VCaP (cell line): ENCODE results near the gene EFNA1.
"Not testable (repeated sequence)": the region's sequence is repeated elsewhere in the genome, so short reads cannot be mapped to it uniquely, and the experiment has no call there.

Experiments used
- H3K27ac ChIP-seq: fragments of 450-650 bp; 2 replicates; pipeline ENCODE4 v1.5.1; 2017
- TF ChIP-seq, protein P1 (sequence below): fragments of 450-650 bp; conservative IDR thresholded peaks from 2 replicates; pipeline ENCODE4 v1.5.1; 2017; ENCODE audit warnings: mild to moderate bottlenecking, moderate library complexity

The EFNA1 gene

DNA sequence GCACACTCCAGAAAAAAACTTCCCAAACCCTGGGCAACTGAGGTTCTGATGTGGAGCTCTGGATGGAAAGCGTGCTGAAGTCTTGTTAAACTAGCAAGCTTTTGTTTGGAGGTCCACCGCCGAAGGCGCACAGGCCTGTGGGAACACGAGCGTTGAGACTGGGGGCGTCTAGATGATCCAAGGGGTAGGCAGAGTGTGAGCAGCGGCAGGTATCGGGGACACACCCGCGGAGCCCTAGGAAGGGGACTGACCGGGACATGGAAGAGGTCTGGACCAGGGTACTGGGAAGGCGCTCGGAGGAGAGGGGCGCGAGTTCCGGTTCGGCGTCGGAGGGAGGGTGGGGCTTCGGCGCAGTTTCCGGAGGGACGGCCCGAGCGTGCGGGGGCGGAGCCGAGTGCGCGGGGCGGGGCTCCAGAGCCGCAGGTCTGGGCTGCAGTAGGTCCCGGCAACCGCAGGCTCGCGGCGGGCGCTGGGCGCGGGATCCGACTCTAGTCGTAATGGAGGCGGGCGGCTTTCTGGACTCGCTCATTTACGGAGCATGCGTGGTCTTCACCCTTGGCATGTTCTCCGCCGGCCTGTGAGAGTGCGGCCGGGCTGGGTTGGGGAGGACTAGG lies 7.8 kb downstream of the EFNA1 start, which contains the start of gene SLC50A1:
SLC50A1 (plus strand) TSS at position 438 of the 614 bp plus-strand sequence; CDS start at position 498, 60 bp downstream.
- TF ChIP-seq, protein P1, sequence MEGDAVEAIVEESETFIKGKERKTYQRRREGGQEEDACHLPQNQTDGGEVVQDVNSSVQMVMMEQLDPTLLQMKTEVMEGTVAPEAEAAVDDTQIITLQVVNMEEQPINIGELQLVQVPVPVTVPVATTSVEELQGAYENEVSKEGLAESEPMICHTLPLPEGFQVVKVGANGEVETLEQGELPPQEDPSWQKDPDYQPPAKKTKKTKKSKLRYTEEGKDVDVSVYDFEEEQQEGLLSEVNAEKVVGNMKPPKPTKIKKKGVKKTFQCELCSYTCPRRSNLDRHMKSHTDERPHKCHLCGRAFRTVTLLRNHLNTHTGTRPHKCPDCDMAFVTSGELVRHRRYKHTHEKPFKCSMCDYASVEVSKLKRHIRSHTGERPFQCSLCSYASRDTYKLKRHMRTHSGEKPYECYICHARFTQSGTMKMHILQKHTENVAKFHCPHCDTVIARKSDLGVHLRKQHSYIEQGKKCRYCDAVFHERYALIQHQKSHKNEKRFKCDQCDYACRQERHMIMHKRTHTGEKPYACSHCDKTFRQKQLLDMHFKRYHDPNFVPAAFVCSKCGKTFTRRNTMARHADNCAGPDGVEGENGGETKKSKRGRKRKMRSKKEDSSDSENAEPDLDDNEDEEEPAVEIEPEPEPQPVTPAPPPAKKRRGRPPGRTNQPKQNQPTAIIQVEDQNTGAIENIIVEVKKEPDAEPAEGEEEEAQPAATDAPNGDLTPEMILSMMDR: peak; percentile 40; the same call in 1 of the 2 replicates
- H3K27ac ChIP-seq: peak within 1 kb of the TSS; percentile 100

DNA sequence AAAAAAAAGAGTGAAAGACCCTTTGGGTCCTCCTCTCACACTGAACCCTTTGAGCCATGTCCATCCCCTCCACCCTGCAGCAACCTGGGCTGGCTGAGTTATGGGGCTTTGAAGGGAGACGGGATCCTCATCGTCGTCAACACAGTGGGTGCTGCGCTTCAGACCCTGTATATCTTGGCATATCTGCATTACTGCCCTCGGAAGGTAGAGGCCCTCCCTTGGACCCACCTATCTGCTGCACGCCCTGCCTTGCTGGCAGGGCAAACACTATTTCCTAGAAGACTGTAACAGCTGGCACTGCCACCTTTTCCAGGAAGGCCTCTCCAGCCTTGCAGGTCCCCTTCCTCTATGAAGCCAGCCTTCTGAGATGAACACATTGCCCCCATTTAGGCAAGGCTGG lies 9.1 kb downstream of the EFNA1 start:
- TF ChIP-seq, protein P1: no peak
- H3K27ac ChIP-seq: peak overlapping the region; percentile 100

DNA sequence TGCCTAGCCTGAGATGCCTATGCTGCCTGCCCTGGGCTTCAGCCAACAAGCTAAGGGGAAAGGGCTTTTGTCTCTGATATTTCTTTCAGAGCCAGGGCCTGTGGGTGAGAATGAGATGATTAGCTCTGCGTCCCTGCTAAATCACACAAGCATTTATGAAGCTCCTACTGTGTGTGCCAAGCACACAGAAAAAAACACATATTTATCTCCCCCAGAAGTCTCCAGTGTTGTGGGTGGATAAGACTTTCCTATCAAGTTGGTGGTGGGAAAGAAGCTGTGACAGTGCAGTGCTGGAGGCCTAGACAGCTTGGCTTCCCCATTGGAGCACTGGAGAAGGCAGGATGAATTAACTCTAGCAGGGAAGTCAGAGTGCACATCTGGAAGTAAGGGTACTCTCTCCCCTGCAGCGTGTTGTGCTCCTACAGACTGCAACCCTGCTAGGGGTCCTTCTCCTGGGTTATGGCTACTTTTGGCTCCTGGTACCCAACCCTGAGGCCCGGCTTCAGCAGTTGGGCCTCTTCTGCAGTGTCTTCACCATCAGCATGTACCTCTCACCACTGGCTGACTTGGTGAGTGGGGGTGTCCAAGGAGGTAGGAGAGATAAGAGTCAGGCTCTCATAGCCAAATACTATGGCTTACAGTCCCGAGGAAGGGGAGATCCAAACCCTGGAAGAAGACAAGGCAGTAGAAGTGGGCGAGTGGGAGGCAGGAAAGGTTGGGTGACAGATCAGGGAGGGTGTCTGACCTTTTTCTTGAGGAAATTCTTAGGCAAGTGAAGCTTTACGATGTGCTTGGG lies 9.7 kb downstream of the EFNA1 start:
- peak overlapping the region; percentile 100 for H3K27ac ChIP-seq
- TF ChIP-seq, protein P1: no peak

DNA sequence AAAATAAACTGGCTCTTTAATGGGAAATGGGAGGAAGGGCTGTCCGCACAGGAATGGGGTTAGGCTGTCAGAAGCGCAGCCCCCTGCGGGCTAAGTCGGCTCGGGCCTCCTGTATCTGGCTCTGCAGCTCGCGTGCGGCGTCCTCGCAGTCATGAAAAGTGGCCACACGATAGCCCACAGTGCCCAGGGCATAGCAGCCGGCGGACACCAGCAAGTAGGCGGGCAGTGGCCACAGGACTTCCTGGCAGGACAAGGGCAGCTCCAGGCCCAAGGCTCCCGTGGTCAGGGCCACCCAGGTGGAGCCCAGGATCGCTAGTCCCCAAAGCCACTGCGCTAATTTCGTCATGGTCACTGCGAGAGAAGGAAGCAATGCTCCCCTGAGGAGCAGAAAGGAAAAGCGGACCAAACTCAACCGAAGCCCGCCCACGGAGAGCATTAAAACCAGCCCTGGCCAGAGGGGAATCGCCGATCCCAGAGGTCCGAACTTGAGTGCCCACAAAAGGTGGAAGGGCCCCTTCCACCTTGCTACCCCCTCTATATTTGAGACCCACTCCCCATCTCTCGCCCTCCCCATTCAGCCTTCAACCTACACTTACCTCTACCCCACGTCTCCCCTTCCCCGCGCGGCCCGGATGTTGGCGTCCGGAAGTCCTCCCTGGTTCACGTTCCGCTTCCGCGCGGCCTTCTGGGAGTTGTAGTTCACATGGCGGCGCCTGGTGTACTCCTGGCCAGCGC lies 12.4 kb downstream of the EFNA1 start, which contains the start of gene DPM3:
DPM3 (minus strand) TSS at position 637 of the 735 bp plus-strand sequence; CDS start at position 346, 291 bp downstream.
- peak within 1 kb of the TSS; percentile 88 for H3K27ac ChIP-seq
- TF ChIP-seq, protein P1: no peak

DNA sequence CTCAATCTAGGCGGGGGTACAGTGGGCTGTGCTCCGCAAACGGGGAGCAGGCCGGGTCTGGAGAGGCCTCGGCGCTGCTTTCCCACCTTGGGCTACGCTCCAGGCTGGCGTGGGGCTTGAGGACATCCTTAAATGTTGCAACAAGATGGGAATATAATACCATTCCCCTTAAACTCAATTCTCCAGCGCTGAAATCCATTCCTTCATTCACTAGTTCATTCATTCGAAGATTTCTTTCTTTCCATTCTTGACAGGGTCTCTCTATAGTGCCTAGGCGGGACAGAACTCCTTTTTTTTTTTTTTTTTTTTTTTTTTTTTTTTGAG lies 12.9 kb downstream of the EFNA1 start:
- H3K27ac ChIP-seq: peak overlapping the region; percentile 88

DNA sequence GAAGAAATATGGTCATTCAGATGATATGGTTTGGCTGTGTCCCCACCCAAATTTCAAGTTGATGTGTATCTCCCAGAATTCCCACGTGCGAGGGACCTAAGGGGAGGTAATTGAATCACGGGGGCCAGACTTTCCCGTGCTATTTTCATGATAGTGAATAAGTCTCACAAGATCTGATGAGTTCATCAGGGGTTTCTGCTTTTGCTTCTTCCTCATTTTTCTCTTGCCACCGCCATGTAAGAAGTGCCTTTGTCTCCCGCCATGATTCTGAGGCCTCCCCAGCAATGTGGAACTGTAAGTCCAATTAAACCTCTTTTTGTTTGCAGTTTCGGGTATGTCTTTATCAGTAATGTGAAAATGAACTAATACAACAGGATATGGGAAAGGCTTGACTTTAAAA lies 14.1 kb downstream of the EFNA1 start:
- TF ChIP-seq, protein P1: no peak
- H3K27ac ChIP-seq: no peak overlapping the region

More for the DNA sequence above, 12.9 kb downstream of the EFNA1 start:
- TF ChIP-seq, protein P1: no peak

DNA sequence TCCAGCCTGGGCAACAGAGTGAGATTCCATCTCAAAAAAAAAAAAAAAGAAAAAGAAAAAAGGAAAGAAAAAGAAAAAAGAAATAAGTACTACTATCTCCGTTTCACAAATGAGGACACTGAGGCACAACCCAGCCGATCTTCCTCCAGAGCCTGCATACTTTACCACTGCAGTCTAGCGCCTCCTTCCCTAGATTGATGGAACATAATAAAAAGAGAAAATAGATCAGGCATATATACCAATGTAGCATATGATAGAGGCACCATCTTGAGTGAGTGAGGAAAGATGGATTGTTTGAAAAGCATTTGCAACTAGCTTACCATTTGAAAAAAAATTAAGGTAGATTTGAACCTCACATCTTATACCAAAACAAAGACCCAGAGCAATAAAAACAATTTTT lies 17.8 kb downstream of the EFNA1 start:
- no peak overlapping the region for H3K27ac ChIP-seq
- TF ChIP-seq, protein P1: no peak

DNA sequence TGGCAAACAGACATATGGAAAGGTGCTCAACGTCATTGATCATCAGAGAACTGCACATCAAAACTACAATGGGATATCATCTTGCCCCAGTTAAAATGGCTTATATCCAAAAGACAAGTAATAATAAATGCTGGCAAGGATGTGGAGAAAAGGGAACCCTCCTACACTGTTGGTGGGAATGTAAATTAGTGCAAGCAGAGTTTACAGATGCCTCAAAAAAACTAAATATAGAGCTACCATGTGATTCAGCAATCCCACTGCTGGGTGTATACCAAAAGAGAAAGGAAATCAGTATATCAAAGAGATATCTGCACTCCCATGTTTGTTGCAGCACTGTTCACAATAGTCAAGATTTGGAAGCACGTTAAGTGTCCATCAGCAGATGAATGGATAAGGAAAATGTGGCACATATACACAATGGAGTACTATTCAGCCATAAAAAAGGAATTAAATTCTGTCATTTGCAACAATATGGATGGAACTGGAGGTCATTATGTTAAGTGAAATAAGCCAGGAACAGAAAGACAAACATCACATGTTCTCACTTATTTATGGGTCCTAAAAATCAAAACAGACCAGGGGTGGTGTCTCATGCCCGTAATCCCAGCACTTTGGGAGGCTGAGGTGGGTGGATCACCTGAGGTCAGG lies 28.4 kb downstream of the EFNA1 start:
- not testable (repeated sequence) for H3K27ac ChIP-seq
